Measurements from ENCODE around the gene TMSB10. TPM values are rescaled to one million over a fixed set of nuclear protein-coding genes. Genes with fewer than 3 reads are reported as not detected.
"Not testable (repeated sequence)": the region's sequence is repeated elsewhere in the genome, so short reads cannot be mapped to it uniquely, and the experiment has no call there.

Gene TMSB10
- total RNA-seq, 1 donor from 2014 or later, result 15,030 TPM

GRCh38 chr2:84912984-84913383 lies 7.5 kb downstream of the TMSB10 start:
- DNase-seq (ENCODE audit: low read depth), result no peak
- H3K4me3 ChIP-seq (ENCODE audit: low read depth, low read length), result no peak overlapping the region
- no peak for TF ChIP-seq CTCF (conservative IDR thresholded peaks at IDR 0.05; ENCODE audit: low read depth, low read length)

GRCh38 chr2:84914334-84914733 lies 8.9 kb downstream of the TMSB10 start:
- TF ChIP-seq CTCF (conservative IDR thresholded peaks at IDR 0.05; ENCODE audit: low read depth, low read length), result no peak
- DNase-seq (ENCODE audit: low read depth), result no peak
- no peak overlapping the region for H3K4me3 ChIP-seq (ENCODE audit: low read depth, low read length)

- H3K4me3 ChIP-seq (ENCODE audit: low read depth, low read length); DNase-seq (ENCODE audit: low read depth): not testable (repeated sequence)
Measured at GRCh38 chr2:84915675-84916074, 10.2 kb downstream of the TMSB10 start.

GRCh38 chr2:84917821-84918220 lies 12.4 kb downstream of the TMSB10 start:
- not testable (repeated sequence) for H3K4me3 ChIP-seq (ENCODE audit: low read depth, low read length); DNase-seq (ENCODE audit: low read depth)

GRCh38 chr2:84918430-84918829 lies 13.0 kb downstream of the TMSB10 start:
- H3K4me3 ChIP-seq (ENCODE audit: low read depth, low read length), result no peak overlapping the region
- no peak for DNase-seq (ENCODE audit: low read depth)
- no peak for TF ChIP-seq CTCF (conservative IDR thresholded peaks at IDR 0.05; ENCODE audit: low read depth, low read length)

GRCh38 chr2:84919885-84920580 lies 14.6 kb downstream of the TMSB10 start:
- H3K4me3 ChIP-seq (ENCODE audit: low read depth, low read length), result peak overlapping the region; percentile 25
- peak; percentile 95 for DNase-seq (ENCODE audit: low read depth)

GRCh38 chr2:84923009-84923408 lies 17.6 kb downstream of the TMSB10 start:
- H3K4me3 ChIP-seq (ENCODE audit: low read depth, low read length), result no peak overlapping the region
- no peak for TF ChIP-seq CTCF (conservative IDR thresholded peaks at IDR 0.05; ENCODE audit: low read depth, low read length)
- no peak for DNase-seq (ENCODE audit: low read depth)

More at GRCh38 chr2:84919885-84920580, 14.6 kb downstream of the TMSB10 start:
- no peak for TF ChIP-seq CTCF (conservative IDR thresholded peaks at IDR 0.05; ENCODE audit: low read depth, low read length)

All from epithelial cell of proximal tubule (primary cell).